T-cell (primary cell): ENCODE measurements around the gene TMEM138. TPM values are rescaled to one million over a fixed set of nuclear protein-coding genes. Genes with fewer than 3 reads are reported as not detected.

Source experiments
- ATAC-seq, 4 experiments: fragments of 200-7000 bp in 3 of 4; fragments of 150-1000 bp in 1 of 4; cut with Tn5 transposase; replicated peaks in 1 of 4; 1 replicate in 3 of 4; 2 replicates in 1 of 4; pipeline ENCODE4 v1.10.0; 2021; ENCODE audit warnings: moderate library complexity in 3 of 4, mild to moderate bottlenecking in 2 of 4, moderate number of reproducible peaks in 1 of 4
- CTCF ChIA-PET, 2 donors: fragments of 300-600 bp; sonication (Branson Sonifier 250); formaldehyde crosslinking; loops; one replicate each; lab custom pipeline; 2022; ENCODE audit warnings: antibody characterized with exemption in 2 of 2; lab: Charles Lee
- POLR2A ChIA-PET, 2 donors: fragments of 300-600 bp; sonication (Branson Sonifier 250); formaldehyde crosslinking; loops; one replicate each; lab custom pipeline; 2022; ENCODE audit warnings: antibody characterized with exemption in 2 of 2; lab: Charles Lee
- DNase-seq, 35 experiments: peaks; one replicate each; pipeline versions ENCODE4 v3.0.0 to v3.0.0-alpha.2; 2013 to 2023
- H3K27ac ChIP-seq: one replicate; pipeline ENCODE4 v1.5.1; 2013; ENCODE audit warnings: low read length
- H3K27me3 ChIP-seq, 2 experiments: replicated peaks in 1 of 2; 1 replicate in 1 of 2; 2 replicates in 1 of 2; pipeline versions ENCODE4 v1.6.1 to v1.7.0; 2013; ENCODE audit warnings: low read length in 1 of 2, mixed read lengths in 1 of 2; ENCODE audit not compliant: control insufficient read depth in 2 of 2, insufficient read depth in 2 of 2; ENCODE audit errors: extremely low read depth in 1 of 2
- H3K36me3 ChIP-seq, 2 donors: 1 replicate in 1 of 2; 2 replicates in 1 of 2; pipeline versions ENCODE4 v1.6.1 to v1.7.0; 2013; ENCODE audit warnings: low read length in 1 of 2; ENCODE audit not compliant: control insufficient read depth in 2 of 2, insufficient read depth in 1 of 2; ENCODE audit errors: extremely low read depth in 1 of 2
- H3K4me1 ChIP-seq, 2 experiments: 1 replicate in 1 of 2; 2 replicates in 1 of 2; pipeline versions ENCODE4 v1.6.1 to v1.7.0; 2013; ENCODE audit warnings: low read length in 2 of 2, mixed read lengths in 1 of 2; ENCODE audit not compliant: insufficient read depth in 2 of 2, control insufficient read depth in 1 of 2; ENCODE audit errors: extremely low read depth in 1 of 2
- H3K4me3 ChIP-seq, 2 donors: 1 replicate in 1 of 2; 2 replicates in 1 of 2; pipeline versions ENCODE4 v1.5.1 to v1.7.0; 2013; ENCODE audit warnings: mild to moderate bottlenecking in 2 of 2, low read length in 1 of 2, moderate library complexity in 1 of 2; ENCODE audit not compliant: control insufficient read depth in 1 of 2; ENCODE audit errors: extremely low read depth in 1 of 2
- H3K9me3 ChIP-seq: 2 replicates; pipeline ENCODE4 v1.7.0; 2013
- H3K27ac Mint-ChIP-seq, 2 donors: one replicate each; pipeline ENCODE4 v1.8.0; 2020 to 2021; ENCODE audit warnings: mild to moderate bottlenecking in 2 of 2, mixed read lengths in 2 of 2
- H3K27me3 Mint-ChIP-seq, 2 donors: one replicate each; pipeline ENCODE4 v1.8.0; 2021 to 2022; ENCODE audit warnings: mixed read lengths in 2 of 2
- H3K36me3 Mint-ChIP-seq: one replicate; pipeline ENCODE4 v1.8.0; 2021; ENCODE audit warnings: mixed read lengths
- H3K4me1 Mint-ChIP-seq, 3 donors: one replicate each; pipeline ENCODE4 v1.8.0; 2020 to 2022; ENCODE audit warnings: mixed read lengths in 3 of 3, mild to moderate bottlenecking in 1 of 3
- H3K4me3 Mint-ChIP-seq, 3 donors: one replicate each; pipeline ENCODE4 v1.8.0; 2020 to 2022; ENCODE audit warnings: mild to moderate bottlenecking in 3 of 3, mixed read lengths in 3 of 3, moderate library complexity in 3 of 3
- H3K9me3 Mint-ChIP-seq, 3 donors: one replicate each; pipeline ENCODE4 v1.8.0; 2020 to 2022; ENCODE audit warnings: mixed read lengths in 3 of 3
- WGBS: methylation state at CpG from one replicate; pipeline ENCODE4 v1.1.5; 2013; ENCODE audit warnings: missing lambda C conversion rate; ENCODE audit not compliant: insufficient coverage; 5-methylcytosine and 5-hydroxymethylcytosine counted together
- total RNA-seq, 35 experiments: library from RNA in 6 of 35; stranded (reverse) in 6 of 35; fragments of 120-200 nt in 1 of 35; gene quantifications; one replicate each; pipeline versions ENCODE4 v1.2.1 to v1.2.4 and lab custom pipeline; 2013 to 2026

Gene TMEM138
- total RNA-seq, 5 donors from 2014 or later (not counting 1 experiment from before 2014, with no cell fraction given): 48.7 to 57.7 (median 56.6) TPM

- no peak for ATAC-seq
- Histone ChIP-seq H3K36me3 (peaks cover 7 to 21% of the 10 kb centered on the region in 2 donors), H3K27me3 (no peaks in the 10 kb centered on the region), H3K9me3 (no peaks in the 10 kb centered on the region), H3K4me1 (peaks cover 0 to 13% of the 10 kb centered on the region in 2 experiments), H3K4me3 (no peak overlapping the region), H3K27ac (no peak overlapping the region)
- Mint-ChIP-seq H3K27ac (no peak overlapping the region), H3K27me3 (no peaks in the 10 kb centered on the region), H3K9me3 (no peaks in the 10 kb centered on the region), H3K4me1 (peaks cover 8 to 13% (median 8%) of the 10 kb centered on the region in 3 donors), H3K4me3 (no peak overlapping the region), H3K36me3 (peaks cover 19% of the 10 kb centered on the region)
- CTCF ChIA-PET: interaction anchor here in 1 of 2 donors (1.4 kb wide), 1 partner anchor 46 kb away, joined by 5 read pairs; no protein-coding TSS in a partner anchor
- no peak for DNase-seq
- POLR2A ChIA-PET: no interaction called here
- 93% methylated on average over 4 of the region's 4 CpGs for WGBS
Measured at GRCh38 chr11:61339490-61339878, 22.7 kb upstream of the TMEM138 start.

GRCh38 chr11:61340979-61341378 lies 21.2 kb upstream of the TMEM138 start:
- CTCF ChIA-PET: no interaction called here
- Mint-ChIP-seq H3K4me3 (no peak overlapping the region), H3K27me3 (no peaks in the 10 kb centered on the region)

GRCh38 chr11:61341706-61342105 lies 20.5 kb upstream of the TMEM138 start:
- Histone ChIP-seq H3K27ac (no peak overlapping the region), H3K4me3 (no peak overlapping the region), H3K9me3 (no peaks in the 10 kb centered on the region), H3K27me3 (no peaks in the 10 kb centered on the region), H3K4me1 (no peaks in the 10 kb centered on the region), H3K36me3 (peaks cover 7 to 24% of the 10 kb centered on the region in 2 donors)
- ChIA-PET CTCF (interaction anchor here (0.6 to 1.0 kb wide), 3 partner anchors 16 to 175 kb away, joined by 3 to 4 read pairs (median 3); no protein-coding TSS in a partner anchor), POLR2A (no interaction called here)
- H3K36me3 Mint-ChIP-seq: peaks cover 21% of the 10 kb centered on the region
- H3K27ac Mint-ChIP-seq: no peak overlapping the region
- peaks cover 0 to 6% (median 4%) of the 10 kb centered on the region in 3 donors for H3K4me1 Mint-ChIP-seq
- no peaks in the 10 kb centered on the region for H3K9me3 Mint-ChIP-seq
- no peak for ATAC-seq
- no peak overlapping the region for H3K4me3 Mint-ChIP-seq
- no peak for DNase-seq
- no peaks in the 10 kb centered on the region for H3K27me3 Mint-ChIP-seq
- WGBS: 96% methylated on average over 4 of the region's 4 CpGs

More at GRCh38 chr11:61340979-61341378, 21.2 kb upstream of the TMEM138 start:
- ATAC-seq (no peak), DNase-seq (no peak)
- H3K27ac ChIP-seq: no peak overlapping the region
- WGBS: no CpG with 5 or more reads among the region's 2 CpGs
- H3K9me3 ChIP-seq: no peaks in the 10 kb centered on the region
- Mint-ChIP-seq H3K36me3 (peaks cover 20% of the 10 kb centered on the region), H3K4me1 (peaks cover 6 to 11% (median 6%) of the 10 kb centered on the region in 3 donors), H3K9me3 (no peaks in the 10 kb centered on the region), H3K27ac (no peak overlapping the region)
- no peak overlapping the region for H3K4me3 ChIP-seq
- H3K27me3 ChIP-seq: no peaks in the 10 kb centered on the region
- peaks cover 7 to 24% of the 10 kb centered on the region in 2 donors for H3K36me3 ChIP-seq
- POLR2A ChIA-PET: no interaction called here
- peaks cover 0 to 7% of the 10 kb centered on the region in 2 experiments for H3K4me1 ChIP-seq

GRCh38 chr11:61342207-61342803 lies 19.9 kb upstream of the TMEM138 start:
- 88% methylated on average over 12 of the region's 20 CpGs for WGBS
- Histone ChIP-seq H3K27ac (no peak overlapping the region), H3K4me3 (no peak overlapping the region), H3K36me3 (peaks cover 7 to 24% of the 10 kb centered on the region in 2 donors), H3K4me1 (no peaks in the 10 kb centered on the region), H3K27me3 (no peaks in the 10 kb centered on the region), H3K9me3 (no peaks in the 10 kb centered on the region)
- DNase-seq (no peak), ATAC-seq (no peak)
- CTCF ChIA-PET: interaction anchor here (0.6 to 1.0 kb wide), 3 partner anchors 16 to 175 kb away, joined by 3 to 4 read pairs (median 3); no protein-coding TSS in a partner anchor
- Mint-ChIP-seq H3K4me1 (peaks cover 0 to under 1% (median 0%) of the 10 kb centered on the region in 3 donors), H3K36me3 (peaks cover 21% of the 10 kb centered on the region), H3K4me3 (no peak overlapping the region), H3K27ac (no peak overlapping the region), H3K27me3 (no peaks in the 10 kb centered on the region), H3K9me3 (no peaks in the 10 kb centered on the region)
- POLR2A ChIA-PET: interaction anchor here in 1 of 2 donors (0.6 kb wide), 1 partner anchor 295 kb away, joined by 3 read pairs; no protein-coding TSS in a partner anchor

- CTCF ChIA-PET: no interaction called here
- Histone ChIP-seq H3K4me3 (no peak overlapping the region), H3K9me3 (no peaks in the 10 kb centered on the region), H3K27ac (no peak overlapping the region), H3K36me3 (peaks cover 10 to 35% of the 10 kb centered on the region in 2 donors), H3K4me1 (no peaks in the 10 kb centered on the region), H3K27me3 (no peaks in the 10 kb centered on the region)
- POLR2A ChIA-PET: no interaction called here
- H3K9me3 Mint-ChIP-seq: no peaks in the 10 kb centered on the region
- H3K27me3 Mint-ChIP-seq: no peaks in the 10 kb centered on the region
- no peak overlapping the region for H3K27ac Mint-ChIP-seq
- no peak for ATAC-seq
- no peaks in the 10 kb centered on the region for H3K4me1 Mint-ChIP-seq
- H3K4me3 Mint-ChIP-seq: no peak overlapping the region
- WGBS: 97% methylated on average over 11 of the region's 29 CpGs
- no peak for DNase-seq
- H3K36me3 Mint-ChIP-seq: peaks cover 22% of the 10 kb centered on the region
Measured at GRCh38 chr11:61343792-61344745, 18.1 kb upstream of the TMEM138 start.

- Mint-ChIP-seq H3K4me1 (no peaks in the 10 kb centered on the region), H3K36me3 (peaks cover 25% of the 10 kb centered on the region), H3K4me3 (no peak overlapping the region), H3K27me3 (no peaks in the 10 kb centered on the region), H3K27ac (no peak overlapping the region), H3K9me3 (no peaks in the 10 kb centered on the region)
- Histone ChIP-seq H3K27me3 (no peaks in the 10 kb centered on the region), H3K4me1 (no peaks in the 10 kb centered on the region), H3K4me3 (no peak overlapping the region), H3K9me3 (no peaks in the 10 kb centered on the region), H3K36me3 (peaks cover 13 to 40% of the 10 kb centered on the region in 2 donors), H3K27ac (no peak overlapping the region)
- DNase-seq (no peak), ATAC-seq (no peak)
- CTCF ChIA-PET: no interaction called here
- POLR2A ChIA-PET: no interaction called here
- 100% methylated on average over 2 of the region's 4 CpGs for WGBS
Measured at GRCh38 chr11:61345170-61345610, 17.0 kb upstream of the TMEM138 start.
